ENCODE measurements around the gene MS4A10.
"Not testable (repeated sequence)": the region's sequence is repeated elsewhere in the genome, so short reads cannot be mapped to it uniquely, and the experiment has no call there.

Gene MS4A10

DNA sequence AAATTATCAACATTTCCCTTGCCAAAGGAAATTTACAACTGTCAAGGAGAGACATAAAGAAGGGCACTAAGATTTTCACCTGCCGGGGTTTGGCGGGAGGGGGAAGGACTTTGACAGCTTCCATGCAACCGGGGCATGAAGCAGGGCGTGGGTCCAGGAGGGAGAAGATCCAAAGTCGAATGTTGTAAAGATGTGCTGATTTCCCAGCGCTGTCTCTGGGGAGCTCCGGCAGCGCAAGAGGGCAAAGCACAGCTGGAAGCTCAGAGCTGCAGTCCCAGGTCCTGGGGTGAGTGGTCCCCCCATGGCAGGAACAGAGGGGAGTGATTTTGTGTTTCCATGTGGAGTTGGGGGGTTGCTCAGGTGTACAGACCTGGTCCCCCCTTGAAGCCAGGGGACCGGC is at the start of gene MS4A10:
Gene MS4A10, plus strand, starts transcription at position 198 of the 400 bp plus-strand sequence. CDS start 5,003 bp downstream, outside the sequence.
- no peak for DNase-seq (ENCODE audit: low read depth)

DNA sequence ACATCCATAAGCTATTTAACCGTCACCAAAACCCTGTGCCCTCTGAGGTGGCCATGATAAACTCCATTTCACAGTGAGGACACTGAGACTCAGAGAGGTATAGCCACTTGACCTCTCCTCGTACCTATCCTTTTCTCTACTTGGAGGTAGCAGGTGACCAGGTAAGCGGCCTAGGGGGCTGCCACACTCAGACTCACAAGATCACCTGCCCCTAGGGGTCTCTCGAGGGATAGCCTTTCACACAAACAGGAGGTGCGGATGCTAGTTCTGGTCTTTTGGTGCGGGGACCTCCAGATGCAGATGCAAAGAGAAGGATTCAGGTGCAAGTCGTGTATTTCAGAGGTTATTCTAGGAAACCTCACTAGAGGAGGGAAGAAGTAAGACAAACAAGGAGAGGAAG is 46.0 kb upstream of the MS4A10 start:
- no peak for DNase-seq (ENCODE audit: low read depth)

DNA sequence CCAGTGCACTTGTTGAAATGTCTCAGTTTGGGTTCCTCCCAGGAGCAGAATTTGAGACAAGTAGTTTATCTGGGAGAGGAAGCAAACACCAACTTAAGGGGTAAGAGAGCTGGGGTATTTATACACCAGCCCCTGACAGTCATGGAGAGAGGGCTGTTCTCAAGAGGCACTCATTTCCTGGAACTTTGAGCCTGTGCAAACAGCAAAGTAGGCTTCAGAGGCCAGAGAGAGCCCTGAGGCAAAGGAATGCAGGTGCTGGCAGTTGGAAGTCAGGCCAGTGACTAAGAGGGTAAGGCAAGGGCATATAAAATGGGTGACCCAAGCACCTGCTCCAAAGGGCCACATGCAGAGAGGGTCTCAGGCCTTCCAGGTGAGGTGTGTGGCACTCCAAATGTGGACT is 44.6 kb upstream of the MS4A10 start:
- no peak for DNase-seq (ENCODE audit: low read depth)

DNA sequence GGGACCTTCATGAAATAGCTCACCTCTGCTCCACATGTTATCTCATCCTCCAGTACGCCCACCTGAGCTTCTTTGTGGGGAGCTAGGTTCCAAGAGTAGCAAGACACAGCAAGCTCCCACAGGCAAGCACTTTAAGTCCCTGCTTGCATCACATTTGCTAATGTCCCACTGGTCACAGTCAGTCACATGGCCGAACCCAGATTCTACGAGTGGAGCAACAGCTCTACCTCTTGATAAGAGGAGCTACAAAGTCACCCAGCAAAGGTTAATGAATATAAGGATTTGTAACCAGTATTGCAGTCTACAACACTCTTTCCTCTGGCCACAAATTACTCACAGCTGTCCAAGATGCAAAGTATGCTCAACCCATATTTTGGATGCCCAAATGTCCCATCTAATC is 43.7 kb upstream of the MS4A10 start:
- DNase-seq (ENCODE audit: low read depth), result no peak

DNA sequence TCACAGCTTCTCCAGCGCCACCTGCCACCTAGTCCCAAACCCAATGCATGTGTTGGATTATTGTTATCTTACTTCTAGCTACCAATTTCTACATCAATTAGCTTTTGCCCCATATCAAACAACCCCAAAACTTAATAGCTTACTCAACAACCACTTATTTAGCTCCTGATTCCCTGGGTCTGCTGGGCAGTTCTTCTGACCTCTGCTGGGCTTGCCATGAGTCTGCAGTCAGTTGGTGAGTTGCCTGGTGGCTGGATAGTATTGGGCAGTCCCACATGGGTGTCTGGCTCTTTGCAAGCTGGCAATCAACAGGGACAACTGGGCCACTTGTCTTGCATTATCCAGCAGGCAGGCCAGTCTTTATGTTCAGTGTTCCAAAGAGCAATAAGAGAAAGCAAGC is 42.1 kb upstream of the MS4A10 start:
- DNase-seq (ENCODE audit: low read depth), result no peak

DNA sequence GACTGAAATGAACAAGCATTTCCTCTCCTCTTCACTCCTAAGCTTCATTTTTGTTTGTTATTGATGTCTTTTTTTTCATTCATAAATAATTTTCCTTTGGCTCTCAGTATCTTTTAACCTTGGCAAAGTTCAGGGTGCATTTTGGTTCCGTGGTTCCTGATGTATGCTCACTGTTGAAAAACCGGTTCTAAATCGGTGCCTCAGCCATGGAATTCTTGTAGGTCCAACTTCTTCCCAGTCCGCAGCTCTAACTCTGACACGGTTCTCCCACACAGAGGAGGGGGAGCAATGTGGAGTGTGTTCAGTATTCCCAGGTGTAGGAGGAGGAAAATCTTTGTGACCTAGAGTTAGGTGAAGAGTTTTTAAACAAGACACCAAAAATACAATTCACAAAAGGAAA is 41.0 kb upstream of the MS4A10 start:
- DNase-seq (ENCODE audit: low read depth), result no peak

DNA sequence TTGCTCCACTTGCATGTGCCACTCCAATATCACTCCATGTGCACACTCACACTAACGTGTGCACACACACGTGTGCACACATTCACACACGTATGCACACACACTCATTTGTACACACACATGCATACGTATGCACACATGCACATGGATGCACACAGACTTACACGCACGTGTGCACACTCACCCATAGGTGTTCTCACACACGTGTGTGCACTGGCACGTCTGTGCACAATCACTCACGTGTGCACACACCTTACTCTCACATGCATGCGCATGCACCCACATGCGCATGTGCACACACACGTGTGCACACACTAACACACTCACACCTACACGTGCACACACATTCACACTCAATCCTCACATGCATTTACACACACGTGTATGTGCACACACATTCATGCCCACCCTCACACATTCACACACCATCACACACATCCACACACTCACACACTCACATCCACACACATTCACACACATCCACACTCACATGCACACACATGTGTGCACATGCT is 37.7 kb upstream of the MS4A10 start:
- no peak for DNase-seq (ENCODE audit: low read depth)

DNA sequence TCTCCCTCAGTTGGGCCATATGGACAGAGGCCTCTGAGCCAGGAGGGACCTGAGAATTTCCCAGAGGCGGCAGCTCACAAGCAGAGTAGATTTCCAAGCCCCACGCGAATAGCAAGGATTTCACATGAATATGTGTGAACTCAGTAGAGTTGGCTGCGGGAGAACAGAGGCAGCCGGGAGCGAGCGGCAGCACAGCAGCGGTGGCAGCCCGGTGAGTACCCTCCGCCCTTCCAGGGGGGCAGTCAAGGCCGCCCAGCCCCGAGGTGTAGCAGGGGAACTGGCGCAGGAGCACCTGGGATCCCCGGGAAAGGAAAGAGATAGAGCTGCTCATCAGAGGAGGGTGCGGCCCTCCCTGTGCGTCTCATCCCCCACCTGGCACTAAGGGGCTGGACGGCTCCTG is 36.9 kb upstream of the MS4A10 start:
- no peak for DNase-seq (ENCODE audit: low read depth)

DNA sequence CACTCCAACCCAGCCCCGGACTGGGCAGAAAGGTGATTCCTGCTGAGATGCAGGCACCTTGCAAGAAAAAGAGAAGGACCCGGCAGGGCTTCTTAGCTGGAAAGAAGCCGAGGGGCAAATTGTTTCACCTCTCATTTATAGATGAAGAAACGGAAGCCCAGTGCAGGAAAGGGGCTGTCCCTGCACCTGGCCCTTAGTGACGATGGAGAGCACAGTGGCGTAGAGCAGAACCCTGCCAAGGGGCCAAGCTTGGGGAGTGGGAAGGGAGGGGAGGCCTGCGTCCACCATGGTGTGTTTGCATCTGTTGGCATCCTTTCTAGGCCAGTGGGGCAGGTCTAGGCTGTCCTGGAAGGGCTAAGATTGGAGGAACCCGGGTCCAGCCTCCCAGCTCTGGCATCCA is 36.3 kb upstream of the MS4A10 start:
- DNase-seq (ENCODE audit: low read depth), result no peak

DNA sequence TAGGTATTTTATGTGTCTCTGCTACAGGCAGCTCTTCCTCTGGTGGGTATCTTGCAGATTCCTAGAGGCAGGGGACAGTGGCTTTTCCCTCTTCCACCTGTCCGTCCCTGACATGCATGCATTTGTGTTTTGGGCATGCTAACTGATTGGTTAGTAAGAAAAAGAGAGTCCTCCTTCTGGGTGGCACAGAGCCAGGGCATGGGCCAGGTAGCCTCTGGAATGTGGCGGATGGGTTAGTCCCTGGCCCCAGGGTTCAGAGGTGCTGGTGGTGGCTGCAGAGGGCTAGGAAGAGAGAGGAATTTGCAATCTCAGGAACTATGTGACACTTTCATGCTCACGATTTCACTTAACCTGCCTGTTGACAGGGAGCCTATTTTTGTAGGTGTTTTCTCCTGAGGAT is 34.2 kb upstream of the MS4A10 start:
- no peak for DNase-seq (ENCODE audit: low read depth)

DNA sequence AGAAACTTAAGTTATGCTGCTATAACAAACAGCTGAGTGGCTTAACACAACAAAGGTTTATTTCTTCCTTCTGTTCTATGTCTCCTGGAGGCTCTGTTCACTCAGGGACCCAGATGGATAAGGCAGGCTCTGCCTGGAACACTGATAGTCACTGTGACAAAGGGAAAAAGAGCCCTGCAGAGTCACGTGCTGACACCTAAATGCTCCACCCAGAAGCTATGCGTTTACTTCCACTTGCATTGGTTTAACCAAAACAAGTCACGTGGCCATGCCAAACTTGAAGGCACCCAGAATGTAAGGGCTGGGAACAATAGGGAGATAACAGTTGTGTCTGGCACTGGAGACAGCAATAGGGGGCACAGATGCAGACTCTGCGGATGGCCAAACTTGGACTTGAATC is 31.8 kb upstream of the MS4A10 start:
- no peak for DNase-seq (ENCODE audit: low read depth)

DNA sequence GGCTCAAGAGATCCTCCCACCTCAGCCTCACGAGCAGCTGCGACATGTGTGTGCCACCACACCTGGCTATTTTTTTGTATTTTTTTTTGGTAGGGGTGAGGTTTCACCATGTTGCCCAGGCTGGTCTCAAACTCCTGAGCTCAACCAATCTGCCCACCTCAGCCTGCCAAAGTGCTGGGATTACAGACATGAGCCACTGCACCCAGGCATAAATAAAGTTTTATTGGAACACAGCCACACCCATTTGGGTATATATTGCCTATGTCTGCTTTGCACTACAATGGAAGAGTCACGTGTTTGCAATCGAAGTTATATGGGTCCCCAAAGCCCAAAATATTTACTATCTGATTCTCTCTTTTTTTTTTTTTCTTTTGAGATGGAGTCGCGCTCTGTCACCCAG is 30.2 kb upstream of the MS4A10 start:
- no peak for DNase-seq (ENCODE audit: low read depth)

DNA sequence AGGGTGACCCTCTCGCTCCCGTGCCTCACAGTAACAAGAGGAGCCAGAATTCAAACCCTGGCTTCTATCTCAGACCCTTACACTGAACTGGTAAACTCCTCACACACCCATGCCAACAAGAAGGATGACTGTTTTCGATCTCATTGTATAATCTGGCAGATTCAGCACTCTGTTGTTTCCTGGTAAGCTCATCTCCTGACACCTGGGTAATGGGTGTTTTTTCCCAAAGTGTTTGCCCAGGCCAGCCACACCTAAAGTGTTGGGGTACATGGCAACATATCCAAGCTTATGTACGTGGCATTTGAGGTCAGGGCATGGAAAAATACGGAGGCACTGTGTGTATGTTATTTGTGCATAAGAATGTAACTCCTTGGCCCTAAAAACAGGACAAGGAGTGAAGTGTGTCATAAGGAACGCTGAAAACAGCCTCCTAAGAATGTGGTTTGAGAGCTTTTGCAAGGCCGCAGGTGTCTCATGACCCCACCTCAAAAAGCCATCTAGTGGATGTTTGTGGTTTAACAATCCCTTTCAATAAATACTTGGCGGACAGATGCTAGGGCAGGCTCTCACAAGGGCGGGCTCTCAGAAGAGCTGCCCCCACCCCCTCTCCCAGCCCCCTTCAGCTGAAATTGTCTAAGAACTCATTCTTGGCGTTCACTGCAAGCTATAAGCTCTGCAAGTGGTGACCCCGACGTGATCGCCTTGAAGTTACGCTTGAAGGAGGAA is 28.7 kb upstream of the MS4A10 start, which contains the start of gene MS4A15:
Gene MS4A15, plus strand, starts transcription at position 561 of the 726 bp plus-strand sequence. CDS start 6,867 bp downstream, outside the sequence.
- no peak for DNase-seq (ENCODE audit: low read depth)

DNA sequence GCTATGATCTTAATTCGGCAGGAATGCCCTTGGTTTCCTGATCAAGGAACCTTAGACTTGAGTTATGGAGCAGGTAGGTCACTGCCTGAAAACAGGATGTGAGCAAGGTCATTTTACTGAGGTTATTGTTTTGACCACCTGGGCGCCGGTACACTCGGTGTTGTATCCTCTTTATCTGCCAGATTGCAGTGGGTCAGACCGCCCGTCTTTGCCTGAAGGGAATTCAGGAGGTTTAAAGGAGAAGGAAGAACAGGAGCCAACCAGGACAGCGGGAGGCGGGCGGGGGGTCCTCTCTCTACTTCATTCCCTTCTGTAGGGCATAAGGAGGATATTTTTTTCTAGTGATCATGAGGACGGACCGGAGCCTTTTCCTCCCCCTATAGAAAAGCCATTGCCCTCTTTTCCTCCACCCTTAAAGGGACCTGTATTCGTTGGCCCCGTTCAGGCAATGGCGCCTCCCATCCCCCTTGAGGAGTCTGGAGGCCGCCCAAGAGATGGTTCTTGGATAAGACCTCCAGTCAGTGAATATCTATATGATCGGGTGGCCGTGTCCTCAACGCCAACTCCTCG is 27.8 kb upstream of the MS4A10 start:
- DNase-seq (ENCODE audit: low read depth), result no peak

DNA sequence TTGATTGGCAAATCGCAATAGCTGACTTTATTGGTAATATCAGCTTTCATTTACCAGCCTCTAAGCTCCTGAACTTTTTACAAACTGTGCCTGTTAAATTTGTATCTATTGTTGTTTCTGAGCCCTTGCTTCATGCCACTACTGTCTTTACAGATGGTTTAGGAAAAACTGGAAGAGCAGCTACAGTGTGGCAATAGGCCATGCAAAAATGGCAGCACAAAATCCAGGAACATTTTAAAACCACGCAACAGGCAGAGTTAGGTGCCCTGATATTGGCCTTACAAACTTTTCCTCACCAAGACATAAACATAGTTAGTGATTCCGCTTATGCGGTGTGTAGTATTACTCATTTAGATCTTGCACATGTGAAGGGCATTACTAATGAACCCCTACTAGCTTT is 26.5 kb upstream of the MS4A10 start:
- DNase-seq (ENCODE audit: low read depth), result not testable (repeated sequence)

DNA sequence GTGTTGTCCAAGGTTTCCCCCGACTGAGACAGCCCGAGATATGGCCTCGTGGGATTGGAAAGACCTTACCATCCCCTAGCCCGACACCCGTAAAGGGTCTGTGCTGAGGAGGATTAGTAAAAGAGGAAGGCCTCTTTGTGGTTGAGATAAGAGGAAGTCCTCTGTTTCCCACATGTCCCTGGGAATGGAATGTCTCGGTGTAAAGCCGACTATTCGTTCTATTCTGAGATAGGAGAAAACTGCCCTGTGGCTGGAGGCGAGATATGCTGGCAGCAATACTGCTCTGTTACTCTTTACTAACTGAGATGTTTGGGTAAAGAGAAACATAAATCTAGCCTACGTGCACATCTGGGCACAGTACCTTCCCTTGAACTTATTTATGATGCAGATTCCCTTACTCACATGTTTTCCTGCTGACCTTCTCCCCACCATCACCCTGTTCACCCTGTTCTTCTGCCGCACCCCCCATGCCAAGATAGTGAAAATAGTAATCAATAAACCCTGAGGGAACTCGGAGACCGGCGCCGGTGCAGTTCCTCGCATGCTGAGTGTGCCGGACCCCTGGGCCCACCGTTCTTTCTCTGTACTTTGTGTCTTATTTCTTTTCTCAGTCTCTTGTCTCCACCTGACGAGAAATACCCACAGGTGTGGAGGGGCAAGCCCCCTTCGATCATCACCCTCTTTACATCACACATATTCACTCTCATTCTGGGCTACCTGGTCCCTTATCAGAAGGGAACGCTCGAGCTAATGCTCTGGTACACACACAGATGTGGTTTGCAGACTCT is 25.5 kb upstream of the MS4A10 start:
- DNase-seq (ENCODE audit: low read depth), result not testable (repeated sequence)

DNA sequence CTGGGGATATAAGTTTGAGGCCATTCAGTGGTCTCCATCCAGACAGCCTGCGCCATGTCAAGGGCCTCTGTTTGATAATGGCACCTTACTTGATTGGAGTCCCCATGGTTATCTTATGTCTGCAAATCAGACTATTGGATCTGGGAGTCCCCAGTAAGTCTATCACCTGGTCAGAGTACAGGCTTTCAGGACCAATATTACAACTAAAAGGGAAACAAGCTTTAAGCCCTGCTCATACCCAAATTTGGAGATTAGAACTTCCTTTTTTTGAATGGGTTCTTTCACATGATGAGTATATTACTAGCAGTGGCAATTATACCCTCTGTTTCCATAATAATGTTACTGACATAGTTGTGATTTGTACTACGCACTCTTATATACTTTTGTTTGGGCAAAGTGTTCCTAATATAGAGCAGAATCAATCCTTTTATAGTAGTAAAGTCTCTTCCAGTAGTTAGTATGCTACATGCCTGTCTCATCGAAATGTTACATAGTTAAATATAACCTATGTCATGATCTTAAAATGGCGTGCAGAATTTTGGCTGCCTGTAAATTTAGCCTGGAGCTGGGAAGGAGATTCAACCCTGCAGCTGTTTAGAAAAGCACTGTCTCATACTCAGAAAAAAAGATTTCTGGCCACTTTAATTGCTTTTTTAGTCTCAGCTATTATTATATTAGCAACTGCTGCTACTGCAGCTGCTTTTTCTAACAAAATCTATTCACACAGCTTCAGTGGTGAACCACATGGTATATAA is 23.5 kb upstream of the MS4A10 start:
- no peak for DNase-seq (ENCODE audit: low read depth)

DNA sequence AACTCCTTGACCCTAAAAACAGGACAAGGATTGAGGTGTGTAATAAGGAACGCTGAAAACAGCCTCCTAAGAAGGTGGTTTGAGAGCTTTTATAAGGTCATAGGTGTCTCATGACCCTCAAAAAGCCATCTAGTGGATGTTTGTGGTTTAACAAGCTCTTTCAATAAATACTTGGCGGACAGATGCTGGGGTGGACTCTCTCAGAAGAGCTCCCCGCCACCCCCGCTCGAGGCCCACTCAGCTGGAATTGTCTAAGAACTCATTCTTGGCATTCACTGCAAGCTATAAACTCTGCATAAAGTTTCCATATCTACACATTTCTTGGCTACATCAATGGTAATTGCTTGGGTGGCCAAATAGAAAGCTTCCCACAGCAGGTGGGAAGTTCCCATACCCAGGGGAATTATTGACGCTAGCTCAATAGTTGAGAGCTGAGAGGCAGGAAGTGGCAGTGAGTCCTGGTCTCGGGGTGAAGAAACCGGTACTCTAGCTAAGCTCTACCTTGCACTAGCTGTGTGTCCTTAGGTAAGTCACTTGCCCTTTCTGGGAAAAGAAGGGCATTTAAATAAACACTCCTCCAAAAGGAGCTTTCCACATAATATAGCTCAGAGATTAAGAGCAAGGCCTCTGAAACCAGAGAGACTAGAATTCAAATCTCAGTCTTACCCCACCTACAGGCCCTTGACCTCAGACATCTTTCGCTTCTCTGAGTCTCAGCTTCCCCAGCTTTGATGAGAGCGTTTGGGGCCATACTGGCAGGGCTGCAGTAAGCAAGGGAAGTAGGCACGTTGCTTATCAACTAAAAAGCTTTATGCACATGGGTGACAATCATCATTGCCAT is 22.1 kb upstream of the MS4A10 start:
- DNase-seq (ENCODE audit: low read depth), result no peak

DNA sequence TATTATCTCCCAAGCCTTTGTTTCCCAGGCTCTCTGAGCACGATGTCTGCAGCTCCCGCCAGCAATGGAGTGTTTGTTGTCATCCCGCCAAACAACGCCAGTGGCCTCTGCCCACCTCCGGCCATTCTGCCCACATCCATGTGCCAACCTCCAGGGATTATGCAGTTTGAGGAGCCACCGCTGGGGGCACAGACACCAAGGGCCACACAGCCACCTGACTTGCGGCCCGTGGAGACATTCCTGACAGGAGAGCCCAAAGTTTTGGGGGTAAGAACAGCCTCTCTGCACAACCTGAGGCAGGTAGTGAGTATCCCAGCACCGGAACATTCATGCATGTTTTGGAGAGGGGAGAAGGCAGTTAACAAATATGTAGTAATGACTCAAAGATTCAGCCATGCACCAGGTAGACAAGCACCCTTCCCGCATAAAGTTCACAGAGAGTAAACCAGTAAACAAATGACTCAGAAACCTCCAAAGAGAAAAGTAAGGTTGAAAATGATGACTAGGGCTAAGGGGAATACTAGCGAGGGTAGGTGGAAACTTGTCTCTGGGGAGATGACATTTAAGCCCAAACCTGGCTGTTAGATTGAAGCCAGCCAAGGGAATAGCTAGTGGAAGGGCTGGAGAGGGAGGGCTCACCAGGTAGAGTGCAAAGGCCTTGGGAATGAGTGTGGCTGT is 21.3 kb upstream of the MS4A10 start:
- no peak for DNase-seq (ENCODE audit: low read depth)

DNA sequence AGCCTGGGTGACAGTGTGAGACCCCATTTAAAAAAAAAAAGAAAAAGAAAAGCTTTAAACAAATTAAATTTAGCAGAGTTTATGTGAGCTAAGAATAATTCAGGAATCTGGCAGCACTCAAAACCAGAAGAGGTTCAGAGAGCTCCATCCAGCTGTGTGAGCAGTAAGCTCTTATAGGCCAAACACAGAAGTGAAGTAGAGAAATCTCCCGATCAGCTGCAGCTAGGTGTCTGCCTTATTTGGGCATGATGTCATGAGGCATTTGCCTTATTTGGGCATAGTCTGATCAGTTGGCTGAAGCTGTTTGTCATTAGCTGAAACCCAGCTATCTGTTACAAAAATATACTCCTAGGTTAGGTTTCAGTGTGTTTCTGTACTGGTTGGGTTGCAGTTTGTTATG is 20.3 kb upstream of the MS4A10 start:
- DNase-seq (ENCODE audit: low read depth), result no peak

DNA sequence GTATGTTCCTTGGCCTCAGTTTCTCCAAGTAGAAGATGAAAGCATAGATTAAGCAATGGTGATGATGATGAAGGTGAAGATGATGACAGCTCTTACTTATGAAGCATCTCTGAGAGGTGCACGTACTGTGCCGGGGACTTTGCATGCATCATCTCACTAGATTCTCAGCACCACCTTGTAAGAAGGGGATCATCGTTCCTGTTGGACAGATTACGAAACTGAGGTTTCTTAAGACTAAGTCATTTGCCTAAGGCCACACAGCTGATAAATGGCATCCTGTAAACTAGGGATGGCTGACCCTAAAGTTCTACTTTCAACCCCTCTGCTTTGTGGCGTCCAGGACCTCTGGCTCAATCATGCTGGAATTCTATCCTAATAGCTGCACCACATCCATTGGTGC is 19.8 kb upstream of the MS4A10 start:
- DNase-seq (ENCODE audit: low read depth), result no peak
